Activated CD8-positive, alpha-beta memory T cell treated with anti-CD3 and anti-CD28 coated beads, Interleukin-2, amount 10 ng/mL, durations not matched to agents 7 days and 5 days (primary cell): ENCODE measurements around the gene GYS1. TPM values are rescaled to one million over a fixed set of nuclear protein-coding genes. Genes with fewer than 3 reads are reported as not detected.

Experiments
- ATAC-seq: fragments of 150-1000 bp; cut with Tn5 transposase; one replicate; pipeline ENCODE4 v1.10.0; 2021; ENCODE audit warnings: moderate library complexity
- CTCF ChIA-PET: fragments of 350-600 bp; sonication (Branson Sonifier 250); formaldehyde crosslinking; loops from one replicate; lab custom pipeline; 2021; ENCODE audit warnings: antibody characterized with exemption; lab: Charles Lee
- DNase-seq: peaks from one replicate; pipeline ENCODE4 v3.0.0-alpha.2; 2020
- H3K27ac Mint-ChIP-seq: one replicate; pipeline ENCODE4 v1.8.0; 2021; ENCODE audit warnings: mild to moderate bottlenecking, mixed read lengths
- H3K27me3 Mint-ChIP-seq: one replicate; pipeline ENCODE4 v1.8.0; 2021; ENCODE audit warnings: mixed read lengths
- H3K36me3 Mint-ChIP-seq: one replicate; pipeline ENCODE4 v1.8.0; 2021; ENCODE audit warnings: mild to moderate bottlenecking, mixed read lengths
- H3K4me1 Mint-ChIP-seq: one replicate; pipeline ENCODE4 v1.8.0; 2021; ENCODE audit warnings: mixed read lengths
- H3K4me3 Mint-ChIP-seq: one replicate; pipeline ENCODE4 v1.8.0; 2021; ENCODE audit warnings: mild to moderate bottlenecking, moderate library complexity, mixed read lengths
- H3K9me3 Mint-ChIP-seq: one replicate; pipeline ENCODE4 v1.8.0; 2022; ENCODE audit warnings: low read depth, mixed read lengths
- total RNA-seq, 2 experiments: library from RNA; stranded (reverse); gene quantifications; one replicate each; pipeline ENCODE4 v1.2.3, GENCODE V29; 2021

Gene GYS1
- total RNA-seq, 2 experiments from 2014 or later = 44.0 to 65.5 TPM

GRCh38 chr19:49014123-49014869 lies 21.2 kb upstream of the GYS1 start:
- Mint-ChIP-seq H3K9me3 (no peaks in the 10 kb centered on the region), H3K4me1 (peaks cover 14% of the 10 kb centered on the region), H3K27me3 (peaks cover 4% of the 10 kb centered on the region), H3K27ac (no peak overlapping the region), H3K36me3 (peaks cover 11% of the 10 kb centered on the region), H3K4me3 (no peak overlapping the region)
- CTCF ChIA-PET = interaction anchor here (1.3 to 2.6 kb wide), 2 partner anchors 14 to 21 kb away, joined by 4 to 14 read pairs; partner anchors contain the start of genes GYS1 and RUVBL2
- no peak for DNase-seq
- no peak for ATAC-seq

GRCh38 chr19:49011194-49011593 lies 18.1 kb upstream of the GYS1 start:
- CTCF ChIA-PET = interaction anchor here (1.3 kb wide), 1 partner anchor 45 kb away, joined by 3 read pairs; no protein-coding TSS in a partner anchor
- no peak for ATAC-seq
- H3K27ac Mint-ChIP-seq = no peak overlapping the region

GRCh38 chr19:49010453-49010852 lies 17.3 kb upstream of the GYS1 start:
- CTCF ChIA-PET = interaction anchor here (0.8 to 4.1 kb wide), 3 partner anchors 12 to 272 kb away, joined by 3 to 25 read pairs (median 4); no protein-coding TSS in a partner anchor
- Mint-ChIP-seq H3K9me3 (no peaks in the 10 kb centered on the region), H3K27ac (no peak overlapping the region), H3K36me3 (peaks cover 19% of the 10 kb centered on the region), H3K4me3 (no peak overlapping the region), H3K27me3 (no peaks in the 10 kb centered on the region), H3K4me1 (no peaks in the 10 kb centered on the region)
- ATAC-seq (no peak), DNase-seq (no peak)

More at GRCh38 chr19:49011194-49011593, 18.1 kb upstream of the GYS1 start:
- Mint-ChIP-seq H3K4me3 (no peak overlapping the region), H3K27me3 (no peaks in the 10 kb centered on the region), H3K4me1 (no peaks in the 10 kb centered on the region), H3K9me3 (no peaks in the 10 kb centered on the region), H3K36me3 (peaks cover 18% of the 10 kb centered on the region)
- DNase-seq = no peak

GRCh38 chr19:49009828-49010227 lies 16.7 kb upstream of the GYS1 start:
- no peaks in the 10 kb centered on the region for H3K27me3 Mint-ChIP-seq
- no peaks in the 10 kb centered on the region for H3K9me3 Mint-ChIP-seq
- DNase-seq = no peak
- no peak overlapping the region for H3K4me3 Mint-ChIP-seq
- ATAC-seq = no peak
- no peaks in the 10 kb centered on the region for H3K4me1 Mint-ChIP-seq
- CTCF ChIA-PET = interaction anchor here (0.8 to 4.1 kb wide), 5 partner anchors 8 to 271 kb away, joined by 3 to 25 read pairs (median 4); partner anchors contain the start of genes GYS1 and RUVBL2
- no peak overlapping the region for H3K27ac Mint-ChIP-seq
- peaks cover 25% of the 10 kb centered on the region for H3K36me3 Mint-ChIP-seq

- CTCF ChIA-PET = interaction anchor here (2.0 to 4.1 kb wide), 2 partner anchors 8 to 108 kb away, joined by 4 to 25 read pairs; partner anchors contain the start of gene LIN7B
- DNase-seq (no peak), ATAC-seq (no peak)
- no peak overlapping the region for H3K27ac Mint-ChIP-seq
- H3K27me3 Mint-ChIP-seq = no peaks in the 10 kb centered on the region
- H3K9me3 Mint-ChIP-seq = no peaks in the 10 kb centered on the region
- no peak overlapping the region for H3K4me3 Mint-ChIP-seq
- H3K36me3 Mint-ChIP-seq = peaks cover 28% of the 10 kb centered on the region
- H3K4me1 Mint-ChIP-seq = no peaks in the 10 kb centered on the region
Observed at GRCh38 chr19:49006905-49007304, 13.8 kb upstream of the GYS1 start.

- Mint-ChIP-seq H3K36me3 (peaks cover 27% of the 10 kb centered on the region), H3K9me3 (no peaks in the 10 kb centered on the region), H3K4me3 (no peak overlapping the region), H3K4me1 (no peaks in the 10 kb centered on the region), H3K27me3 (no peaks in the 10 kb centered on the region), H3K27ac (no peak overlapping the region)
- CTCF ChIA-PET = interaction anchor here (2.8 kb wide), 1 partner anchor 12 kb away, joined by 10 read pairs; the partner anchor contains the start of genes GYS1 and RUVBL2
- no peak for ATAC-seq
- no peak for DNase-seq
Observed at GRCh38 chr19:49004964-49005614, 12.0 kb upstream of the GYS1 start.

GRCh38 chr19:49004133-49004532 lies 11.0 kb upstream of the GYS1 start:
- Mint-ChIP-seq H3K9me3 (no peaks in the 10 kb centered on the region), H3K27ac (no peak overlapping the region), H3K4me3 (no peak overlapping the region), H3K4me1 (peaks cover 6% of the 10 kb centered on the region), H3K27me3 (no peaks in the 10 kb centered on the region), H3K36me3 (peaks cover 33% of the 10 kb centered on the region)
- CTCF ChIA-PET = interaction anchor here (0.7 to 2.8 kb wide), 2 partner anchors 11 to 14 kb away, joined by 4 to 10 read pairs; partner anchors contain the start of genes GYS1 and RUVBL2
- DNase-seq (no peak), ATAC-seq (no peak)

GRCh38 chr19:48999481-49000325 lies 6.6 kb upstream of the GYS1 start:
- H3K9me3 Mint-ChIP-seq = no peaks in the 10 kb centered on the region
- H3K4me1 Mint-ChIP-seq = peaks cover 25% of the 10 kb centered on the region
- H3K36me3 Mint-ChIP-seq = peaks cover 27% of the 10 kb centered on the region
- H3K27me3 Mint-ChIP-seq = no peaks in the 10 kb centered on the region
- ATAC-seq (peak; percentile 84), DNase-seq (peak; percentile 81)
- H3K4me3 Mint-ChIP-seq = no peak overlapping the region
- CTCF ChIA-PET = interaction anchor here (0.6 to 5.7 kb wide), 19 partner anchors 9 to 322 kb away, joined by 3 to 47 read pairs (median 5); partner anchors contain the start of genes DHDH, LHB and LIN7B
- no peak overlapping the region for H3K27ac Mint-ChIP-seq

- no peaks in the 10 kb centered on the region for H3K9me3 Mint-ChIP-seq
- H3K27ac Mint-ChIP-seq = no peak overlapping the region
- ATAC-seq (no peak), DNase-seq (peak; percentile 76)
- H3K4me1 Mint-ChIP-seq = peaks cover 32% of the 10 kb centered on the region
- no peaks in the 10 kb centered on the region for H3K27me3 Mint-ChIP-seq
- peaks cover 24% of the 10 kb centered on the region for H3K36me3 Mint-ChIP-seq
- CTCF ChIA-PET = interaction anchor here (1.1 to 5.7 kb wide), 9 partner anchors 11 to 201 kb away, joined by 4 to 47 read pairs (median 6); partner anchors contain the start of genes LHB and LIN7B
- H3K4me3 Mint-ChIP-seq = no peak overlapping the region
Observed at GRCh38 chr19:48997972-48998371, 4.9 kb upstream of the GYS1 start.

GRCh38 chr19:48994035-48994386 lies 902 bp upstream of the GYS1 start:
- ATAC-seq (no peak), DNase-seq (no peak)
- Mint-ChIP-seq H3K4me3 (peak overlapping the region; percentile 89), H3K36me3 (peaks cover 17% of the 10 kb centered on the region), H3K27me3 (no peaks in the 10 kb centered on the region), H3K27ac (peak overlapping the region; percentile 97), H3K4me1 (peaks cover 41% of the 10 kb centered on the region), H3K9me3 (no peaks in the 10 kb centered on the region)
- CTCF ChIA-PET = interaction anchor here (0.8 to 4.1 kb wide), 40 partner anchors 10 to 646 kb away, joined by 3 to 45 read pairs (median 6); partner anchors contain the start of genes BAX, BCAT2, CA11 and CGB2

GRCh38 chr19:48992581-48993174 lies 431 bp downstream of the GYS1 start:
- peaks cover 36% of the 10 kb centered on the region for H3K4me1 Mint-ChIP-seq
- peak; percentile 3 for ATAC-seq
- H3K27ac Mint-ChIP-seq = peak overlapping the region; percentile 97
- no peaks in the 10 kb centered on the region for H3K27me3 Mint-ChIP-seq
- peaks cover 26% of the 10 kb centered on the region for H3K36me3 Mint-ChIP-seq
- DNase-seq = no peak
- CTCF ChIA-PET = interaction anchor here (0.8 to 4.1 kb wide), 31 partner anchors 8 to 279 kb away, joined by 3 to 45 read pairs (median 7); partner anchors contain the start of genes BAX, CGB7 and FTL
- peak overlapping the region; percentile 89 for H3K4me3 Mint-ChIP-seq
- H3K9me3 Mint-ChIP-seq = no peaks in the 10 kb centered on the region
